ENCODE measurements around the gene BTBD16.

BTBD16 gene

DNA sequence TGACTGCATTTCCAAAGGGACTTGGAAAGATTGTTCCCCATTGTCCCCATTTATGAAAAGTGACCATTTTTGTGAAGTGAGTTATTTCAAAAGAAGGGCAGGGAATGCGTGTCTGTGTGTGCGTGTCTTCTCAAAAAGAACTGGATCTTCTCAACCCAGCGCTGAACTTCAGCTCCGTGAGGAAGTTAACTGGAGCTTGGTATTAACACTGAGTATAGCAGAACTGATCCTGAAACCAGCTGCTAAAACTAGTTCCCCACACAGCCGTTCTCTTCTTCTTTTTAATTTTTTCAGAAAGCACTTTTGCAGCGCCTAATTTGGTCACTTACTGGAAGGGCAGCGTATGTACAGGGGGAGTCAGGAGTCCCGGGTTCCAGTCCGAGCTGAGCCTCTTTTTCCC lies 57.6 kb downstream of the BTBD16 start:
- no peak for DNase-seq (ENCODE audit: low read depth)
- TF ChIP-seq, protein P1, sequence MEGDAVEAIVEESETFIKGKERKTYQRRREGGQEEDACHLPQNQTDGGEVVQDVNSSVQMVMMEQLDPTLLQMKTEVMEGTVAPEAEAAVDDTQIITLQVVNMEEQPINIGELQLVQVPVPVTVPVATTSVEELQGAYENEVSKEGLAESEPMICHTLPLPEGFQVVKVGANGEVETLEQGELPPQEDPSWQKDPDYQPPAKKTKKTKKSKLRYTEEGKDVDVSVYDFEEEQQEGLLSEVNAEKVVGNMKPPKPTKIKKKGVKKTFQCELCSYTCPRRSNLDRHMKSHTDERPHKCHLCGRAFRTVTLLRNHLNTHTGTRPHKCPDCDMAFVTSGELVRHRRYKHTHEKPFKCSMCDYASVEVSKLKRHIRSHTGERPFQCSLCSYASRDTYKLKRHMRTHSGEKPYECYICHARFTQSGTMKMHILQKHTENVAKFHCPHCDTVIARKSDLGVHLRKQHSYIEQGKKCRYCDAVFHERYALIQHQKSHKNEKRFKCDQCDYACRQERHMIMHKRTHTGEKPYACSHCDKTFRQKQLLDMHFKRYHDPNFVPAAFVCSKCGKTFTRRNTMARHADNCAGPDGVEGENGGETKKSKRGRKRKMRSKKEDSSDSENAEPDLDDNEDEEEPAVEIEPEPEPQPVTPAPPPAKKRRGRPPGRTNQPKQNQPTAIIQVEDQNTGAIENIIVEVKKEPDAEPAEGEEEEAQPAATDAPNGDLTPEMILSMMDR (IDR thresholded peaks at IDR 0.05; ENCODE audit: insufficient read depth, low read depth, low read length, missing control alignments): no peak
- no peak overlapping the region for H3K4me3 ChIP-seq (ENCODE audit: low read length)

DNA sequence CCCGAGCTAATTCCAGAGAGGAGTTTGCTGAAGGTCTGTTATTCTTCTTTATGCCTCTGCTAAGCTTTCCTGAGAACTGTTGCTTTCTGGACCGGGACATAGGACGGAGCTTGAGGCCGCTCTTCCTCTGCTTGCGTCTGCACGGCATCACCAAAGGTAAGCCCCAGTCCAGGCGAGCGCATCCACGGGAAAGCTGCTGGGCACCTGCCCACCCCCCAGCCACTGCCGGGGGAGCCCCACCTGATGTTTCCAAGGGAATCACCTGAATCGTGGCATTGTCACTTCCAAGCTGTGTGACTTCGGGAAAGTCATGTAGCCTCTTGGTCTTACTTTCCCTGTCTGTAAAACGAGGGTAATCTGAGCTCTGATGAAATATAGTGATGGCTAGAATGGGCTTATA lies 58.3 kb downstream of the BTBD16 start:
- TF ChIP-seq, protein P1 (IDR thresholded peaks at IDR 0.05; ENCODE audit: insufficient read depth, low read depth, low read length, missing control alignments): no peak
- no peak for DNase-seq (ENCODE audit: low read depth)
- no peak overlapping the region for H3K4me3 ChIP-seq (ENCODE audit: low read length)

DNA sequence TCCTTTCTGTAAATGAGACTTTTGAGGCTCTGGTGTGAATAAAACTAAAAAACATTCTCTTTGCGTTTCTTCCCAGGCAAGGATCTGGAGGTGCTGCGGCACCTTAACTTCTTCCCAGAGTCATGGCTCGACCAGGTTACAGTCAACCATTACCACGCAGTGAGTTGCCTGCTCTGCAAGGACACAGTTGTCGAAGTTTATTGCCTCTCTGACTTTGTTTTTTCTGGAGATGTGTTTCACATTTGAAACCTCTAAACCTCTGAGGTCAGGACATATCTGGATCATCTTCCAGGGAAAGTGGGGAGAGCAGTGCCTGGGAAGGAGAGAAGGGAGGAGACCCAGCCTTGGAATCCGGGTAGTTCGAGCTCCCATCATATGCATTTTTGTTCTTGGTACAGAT lies 60.0 kb downstream of the BTBD16 start:
- TF ChIP-seq, protein P1 (IDR thresholded peaks at IDR 0.05; ENCODE audit: insufficient read depth, low read depth, low read length, missing control alignments): no peak
- no peak for DNase-seq (ENCODE audit: low read depth)

DNA sequence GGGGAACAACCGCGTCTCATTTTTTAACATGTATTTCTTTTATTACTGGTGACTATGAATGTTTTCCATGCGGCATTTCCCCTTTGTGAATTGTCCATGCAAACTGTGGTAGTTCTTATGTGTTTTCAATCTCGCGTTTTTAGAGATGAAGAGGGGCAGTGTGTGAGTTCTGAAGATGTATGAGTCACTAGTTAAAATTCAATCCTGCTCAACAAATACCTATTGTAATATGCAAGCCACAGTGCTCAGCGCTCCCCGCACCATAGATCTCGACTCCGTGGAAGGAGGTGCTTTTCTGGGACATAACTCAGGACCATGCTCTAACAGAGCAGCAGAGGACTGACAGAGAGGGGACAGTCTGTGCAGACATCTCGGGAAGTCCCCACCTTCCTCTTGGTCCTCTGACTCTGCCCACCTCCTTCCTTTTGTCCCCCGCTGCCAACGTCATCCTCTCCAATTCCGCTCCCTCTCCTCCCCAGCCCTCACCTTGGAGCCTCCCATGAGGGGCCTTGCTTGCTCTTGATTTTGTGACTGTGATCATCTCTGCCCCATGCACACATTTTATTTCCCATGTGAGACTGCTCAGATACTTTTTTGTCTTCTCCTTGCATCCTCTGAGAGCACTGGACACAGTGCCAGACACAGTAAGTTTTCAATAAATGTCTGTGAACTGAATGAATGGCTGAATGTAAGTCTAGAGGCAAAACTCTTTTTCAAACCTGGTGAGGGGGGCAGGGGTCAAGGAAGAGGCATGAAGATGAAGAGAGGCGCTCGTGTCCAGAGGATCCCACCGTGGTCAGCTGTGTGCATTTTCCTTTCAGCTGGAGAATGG lies 60.7 kb downstream of the BTBD16 start:
- H3K4me3 ChIP-seq (ENCODE audit: low read length): no peak overlapping the region
- DNase-seq (ENCODE audit: low read depth): no peak
- TF ChIP-seq, protein P1 (IDR thresholded peaks at IDR 0.05; ENCODE audit: insufficient read depth, low read depth, low read length, missing control alignments): no peak

More for the DNA sequence above, 60.0 kb downstream of the BTBD16 start:
- H3K4me3 ChIP-seq (ENCODE audit: low read length): no peak overlapping the region

DNA sequence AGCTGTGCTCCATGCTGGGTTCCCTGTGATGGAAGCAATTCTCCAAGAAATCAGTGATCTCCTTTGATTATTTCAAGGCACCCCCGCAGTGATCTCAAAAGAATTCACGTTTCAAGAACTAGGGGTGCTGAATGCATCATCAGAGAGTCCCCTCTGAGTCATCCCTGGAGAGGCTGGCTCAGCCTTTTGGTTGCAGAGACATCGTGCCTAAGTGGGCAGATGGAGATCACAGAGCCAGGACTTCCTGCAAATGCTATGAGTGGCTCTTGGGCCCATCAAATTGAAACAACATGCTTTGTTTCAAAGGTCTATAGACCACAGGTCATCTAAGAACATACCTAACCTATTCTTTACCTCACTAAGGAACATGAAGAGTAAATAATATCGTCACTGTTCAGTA lies 61.9 kb downstream of the BTBD16 start:
- no peak overlapping the region for H3K4me3 ChIP-seq (ENCODE audit: low read length)
- peak; percentile 38 for DNase-seq (ENCODE audit: low read depth)
- TF ChIP-seq, protein P1 (IDR thresholded peaks at IDR 0.05; ENCODE audit: insufficient read depth, low read depth, low read length, missing control alignments): no peak

DNA sequence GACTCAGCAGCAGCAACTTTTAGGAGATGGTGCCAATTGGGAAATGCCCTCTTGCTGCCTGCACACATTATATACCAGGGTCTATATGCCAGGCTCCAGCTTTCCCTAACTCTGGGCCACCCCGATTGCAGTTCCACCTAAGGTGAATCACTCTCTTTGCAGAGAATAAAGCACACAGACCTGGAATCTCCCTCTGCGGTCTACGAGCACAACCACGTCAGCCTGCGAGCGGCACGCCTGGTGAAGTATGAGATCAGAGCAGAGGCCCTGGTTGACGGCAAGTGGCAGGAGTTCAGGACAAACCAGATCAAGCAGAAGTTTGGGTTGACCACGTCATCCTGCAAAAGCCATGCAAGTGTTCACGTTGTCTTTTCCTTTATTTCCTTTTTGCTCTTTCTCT lies 65.2 kb downstream of the BTBD16 start:
- peak; percentile 50 for DNase-seq (ENCODE audit: low read depth)
- TF ChIP-seq, protein P1 (IDR thresholded peaks at IDR 0.05; ENCODE audit: insufficient read depth, low read depth, low read length, missing control alignments): no peak

DNA sequence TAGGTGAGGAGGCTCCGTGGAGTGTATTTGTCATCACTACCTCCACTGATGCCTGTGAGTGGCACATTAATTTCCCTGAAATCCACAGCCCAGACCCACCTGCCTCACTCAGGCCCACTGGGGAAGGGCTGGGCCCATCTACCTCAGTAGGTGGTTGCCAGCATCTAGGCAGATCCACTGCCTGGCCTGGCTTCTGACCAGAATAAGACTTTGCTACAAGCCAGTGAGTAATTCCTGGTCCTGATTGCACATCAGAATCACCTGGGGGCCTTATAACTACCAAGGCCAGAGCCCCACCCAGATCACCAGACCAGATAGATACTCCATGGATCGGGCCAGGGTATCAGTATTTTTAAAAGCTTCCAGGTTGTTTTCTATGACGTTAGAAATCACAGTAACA lies 65.9 kb downstream of the BTBD16 start:
- TF ChIP-seq, protein P1 (IDR thresholded peaks at IDR 0.05; ENCODE audit: insufficient read depth, low read depth, low read length, missing control alignments): no peak
- H3K4me3 ChIP-seq (ENCODE audit: low read length): no peak overlapping the region
- peak; percentile 66 for DNase-seq (ENCODE audit: low read depth)

More for the DNA sequence above, 65.2 kb downstream of the BTBD16 start:
- H3K4me3 ChIP-seq (ENCODE audit: low read length): no peak overlapping the region
